MM.1S (cell line): ENCODE results near the gene DUSP23.

Source experiments
- DNase-seq: peaks from one replicate; pipeline ENCODE4 v3.0.0-alpha.2; 2015
- H2AFZ ChIP-seq: fragments of 300-600 bp; sonication (generic); 2 replicates; pipeline ENCODE4 v1.6.0; 2016; ENCODE audit warnings: antibody characterized with exemption, low read length
- H3F3A ChIP-seq: fragments of 300-600 bp; sonication (generic); 2 replicates; pipeline ENCODE4 v1.6.1; 2016; ENCODE audit warnings: mild to moderate bottlenecking, antibody characterized with exemption, low read length, moderate library complexity, mixed read lengths; ENCODE audit not compliant: insufficient read depth
- H3K27ac ChIP-seq: fragments of 300-600 bp; sonication (generic); 2 replicates; pipeline ENCODE4 v1.5.1; 2016; ENCODE audit warnings: mild to moderate bottlenecking, low read length
- H3K27me3 ChIP-seq: fragments of 300-600 bp; sonication (generic); replicated peaks from 2 replicates; pipeline ENCODE4 v1.6.0; 2016; ENCODE audit warnings: low read length; ENCODE audit not compliant: insufficient read depth
- H3K36me3 ChIP-seq: fragments of 300-600 bp; sonication (generic); replicated peaks from 2 replicates; pipeline ENCODE4 v1.6.1; 2016; ENCODE audit warnings: mild to moderate bottlenecking, low read length, mixed read lengths; ENCODE audit not compliant: insufficient read depth
- H3K4me1 ChIP-seq: fragments of 300-600 bp; sonication (generic); 2 replicates; pipeline ENCODE4 v1.6.1; 2016; ENCODE audit warnings: low read length, mixed read lengths
- H3K4me2 ChIP-seq: fragments of 300-600 bp; sonication (generic); 2 replicates; pipeline ENCODE4 v1.6.0; 2016; ENCODE audit warnings: low read depth, low read length
- H3K4me3 ChIP-seq: fragments of 300-600 bp; sonication (generic); 2 replicates; pipeline ENCODE4 v1.5.1; 2016; ENCODE audit warnings: low read length, mixed read lengths
- H3K79me2 ChIP-seq: fragments of 300-600 bp; sonication (generic); 2 replicates; pipeline ENCODE4 v1.6.1; 2016; ENCODE audit warnings: mixed run types, low read length, mixed read lengths
- H3K9ac ChIP-seq: fragments of 300-600 bp; sonication (generic); 2 replicates; pipeline ENCODE4 v1.6.1; 2016; ENCODE audit warnings: low read length, mixed read lengths
- H3K9me2 ChIP-seq: fragments of 300-600 bp; sonication (generic); replicated peaks from 2 replicates; pipeline ENCODE4 v1.6.1; 2016; ENCODE audit warnings: mild to moderate bottlenecking, low read length, mixed read lengths; ENCODE audit not compliant: insufficient read depth
- H3K9me3 ChIP-seq: fragments of 300-600 bp; sonication (generic); replicated peaks from 2 replicates; pipeline ENCODE4 v1.6.1; 2016; ENCODE audit warnings: mild to moderate bottlenecking, low read length, mixed read lengths; ENCODE audit not compliant: insufficient read depth
- H4K20me1 ChIP-seq: fragments of 300-600 bp; sonication (generic); 2 replicates; pipeline ENCODE4 v1.6.1; 2016; ENCODE audit warnings: mild to moderate bottlenecking, low read length, moderate library complexity, mixed read lengths; ENCODE audit not compliant: insufficient read depth
- EZH2 ChIP-seq: fragments of 300-600 bp; sonication (generic); optimal IDR thresholded peaks from 2 replicates; pipeline ENCODE3; 2017; ENCODE audit warnings: low read depth, mild to moderate bottlenecking, antibody characterized with exemption, low read length, mixed read lengths
- EZH2phosphoT487 ChIP-seq: fragments of 300-600 bp; sonication (generic); IDR thresholded peaks from 2 replicates; pipeline ENCODE4 v1.6.1; 2018; ENCODE audit warnings: antibody characterized with exemption, low read length
- TF ChIP-seq, protein P1 (sequence below): fragments of 300-600 bp; sonication (generic); IDR thresholded peaks from 2 replicates; pipeline ENCODE4 v1.5.1; 2016; ENCODE audit warnings: antibody characterized with exemption, low read length, mixed read lengths

Gene DUSP23

DNA sequence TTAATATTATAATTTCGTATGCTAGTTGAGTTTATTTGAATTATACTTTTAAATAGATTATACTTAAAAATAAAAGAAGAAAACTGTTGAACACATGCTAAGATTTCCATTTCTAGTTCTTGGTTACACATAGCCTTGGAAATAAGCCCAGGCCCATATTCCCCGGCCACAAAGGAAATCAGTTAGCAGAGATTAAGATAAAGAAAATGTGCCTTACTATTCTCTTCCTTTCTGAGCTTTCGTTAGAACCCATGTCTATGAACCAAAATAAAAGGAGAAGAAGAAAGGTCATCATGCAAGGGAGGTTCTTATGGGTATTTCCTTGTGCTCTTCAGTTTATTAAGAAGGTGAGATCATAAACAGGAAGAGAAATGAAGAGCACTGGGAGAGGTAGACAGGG, 34.1 kb upstream of the DUSP23 start:
- Histone ChIP-seq H4K20me1 (no peaks in the 10 kb centered on the region), H3K4me2 (no peak overlapping the region), H3K9me3 (no peaks in the 10 kb centered on the region), H3K79me2 (no peaks in the 10 kb centered on the region), H3K9ac (no peak overlapping the region), H3K9me2 (no peaks in the 10 kb centered on the region), H3K4me1 (no peaks in the 10 kb centered on the region), H3K27ac (no peak overlapping the region), H3K27me3 (no peaks in the 10 kb centered on the region), H3K36me3 (no peaks in the 10 kb centered on the region), H2AFZ (no peak overlapping the region), H3F3A (no peaks in the 10 kb centered on the region), H3K4me3 (no peak overlapping the region)
- TF ChIP-seq EZH2phosphoT487 (no peak), EZH2 (no peak)
- TF ChIP-seq, protein P1, sequence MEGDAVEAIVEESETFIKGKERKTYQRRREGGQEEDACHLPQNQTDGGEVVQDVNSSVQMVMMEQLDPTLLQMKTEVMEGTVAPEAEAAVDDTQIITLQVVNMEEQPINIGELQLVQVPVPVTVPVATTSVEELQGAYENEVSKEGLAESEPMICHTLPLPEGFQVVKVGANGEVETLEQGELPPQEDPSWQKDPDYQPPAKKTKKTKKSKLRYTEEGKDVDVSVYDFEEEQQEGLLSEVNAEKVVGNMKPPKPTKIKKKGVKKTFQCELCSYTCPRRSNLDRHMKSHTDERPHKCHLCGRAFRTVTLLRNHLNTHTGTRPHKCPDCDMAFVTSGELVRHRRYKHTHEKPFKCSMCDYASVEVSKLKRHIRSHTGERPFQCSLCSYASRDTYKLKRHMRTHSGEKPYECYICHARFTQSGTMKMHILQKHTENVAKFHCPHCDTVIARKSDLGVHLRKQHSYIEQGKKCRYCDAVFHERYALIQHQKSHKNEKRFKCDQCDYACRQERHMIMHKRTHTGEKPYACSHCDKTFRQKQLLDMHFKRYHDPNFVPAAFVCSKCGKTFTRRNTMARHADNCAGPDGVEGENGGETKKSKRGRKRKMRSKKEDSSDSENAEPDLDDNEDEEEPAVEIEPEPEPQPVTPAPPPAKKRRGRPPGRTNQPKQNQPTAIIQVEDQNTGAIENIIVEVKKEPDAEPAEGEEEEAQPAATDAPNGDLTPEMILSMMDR, result no peak
- no peak for DNase-seq

- Histone ChIP-seq H3K4me2 (no peak overlapping the region), H3K79me2 (no peaks in the 10 kb centered on the region), H3K9me3 (no peaks in the 10 kb centered on the region), H3K4me3 (no peak overlapping the region), H4K20me1 (no peaks in the 10 kb centered on the region), H3K4me1 (no peaks in the 10 kb centered on the region), H3K27me3 (no peaks in the 10 kb centered on the region), H3K36me3 (no peaks in the 10 kb centered on the region), H2AFZ (no peak overlapping the region), H3K27ac (no peak overlapping the region), H3K9me2 (no peaks in the 10 kb centered on the region), H3F3A (no peaks in the 10 kb centered on the region), H3K9ac (no peak overlapping the region)
- TF ChIP-seq EZH2 (no peak), EZH2phosphoT487 (no peak)
- TF ChIP-seq, protein P1, result no peak
- no peak for DNase-seq
These were observed 32.4 kb upstream of the DUSP23 start for GRCh38 chr1:159748370-159748769.

DNA sequence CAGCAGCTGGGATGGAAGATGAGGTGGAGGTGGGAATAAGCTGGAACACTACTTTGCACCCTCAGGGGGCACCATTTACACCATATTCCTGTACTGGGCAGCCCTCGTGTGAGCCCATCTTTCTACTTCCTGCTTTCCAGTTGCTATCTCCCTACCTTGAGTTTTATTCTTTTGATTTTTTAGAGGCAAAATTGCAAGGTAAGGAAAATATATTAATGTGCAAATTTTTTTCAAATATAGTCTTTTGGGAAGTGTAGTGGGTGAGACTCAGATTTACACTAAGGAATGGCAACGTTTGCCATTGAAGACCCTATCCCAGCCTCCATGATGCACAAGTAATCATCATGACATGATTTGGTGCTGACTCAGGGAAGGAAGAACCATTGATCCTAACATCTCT, 31.1 kb upstream of the DUSP23 start:
- Histone ChIP-seq H2AFZ (no peak overlapping the region), H3K27ac (no peak overlapping the region), H3K9me2 (no peaks in the 10 kb centered on the region), H3K9ac (no peak overlapping the region), H3K9me3 (no peaks in the 10 kb centered on the region), H3K4me3 (no peak overlapping the region), H3K4me1 (no peaks in the 10 kb centered on the region), H3K36me3 (no peaks in the 10 kb centered on the region), H3K79me2 (no peaks in the 10 kb centered on the region), H3K27me3 (no peaks in the 10 kb centered on the region), H3K4me2 (no peak overlapping the region), H4K20me1 (no peaks in the 10 kb centered on the region), H3F3A (no peaks in the 10 kb centered on the region)
- no peak for DNase-seq
- TF ChIP-seq EZH2 (no peak), EZH2phosphoT487 (no peak)
- TF ChIP-seq, protein P1, result no peak
